Activated CD8-positive, alpha-beta T cell treated with anti-CD3 and anti-CD28 coated beads for 36 hours (primary cell): ENCODE results near the gene OR1E1. TPM values are rescaled to one million over a fixed set of nuclear protein-coding genes. Genes with fewer than 3 reads are reported as not detected.
"Not testable (repeated sequence)": the region's sequence is repeated elsewhere in the genome, so short reads cannot be mapped to it uniquely, and the experiment has no call there.

Experiments
- ATAC-seq: fragments of 200-7000 bp; cut with Tn5 transposase; one replicate; pipeline ENCODE4 v1.10.0; 2021; ENCODE audit warnings: mild to moderate bottlenecking, moderate library complexity
- CTCF ChIA-PET: fragments of 350-600 bp; sonication (Branson Sonifier 250); formaldehyde crosslinking; loops from one replicate; lab custom pipeline; 2021; ENCODE audit warnings: antibody characterized with exemption; lab: Charles Lee
- POLR2A ChIA-PET: fragments of 350-600 bp; sonication (Branson Sonifier 250); formaldehyde crosslinking; loops from one replicate; lab custom pipeline; 2021; ENCODE audit warnings: antibody characterized with exemption; lab: Charles Lee
- DNase-seq: peaks from one replicate; pipeline ENCODE4 v3.0.0-alpha.2; 2020
- H3K27ac Mint-ChIP-seq: one replicate; pipeline ENCODE4 v1.8.0; 2021; ENCODE audit warnings: mild to moderate bottlenecking, mixed read lengths
- H3K27me3 Mint-ChIP-seq: one replicate; pipeline ENCODE4 v1.8.0; 2021; ENCODE audit warnings: mixed read lengths
- H3K36me3 Mint-ChIP-seq: one replicate; pipeline ENCODE4 v1.8.0; 2021; ENCODE audit warnings: low read depth, mixed read lengths
- H3K4me1 Mint-ChIP-seq: one replicate; pipeline ENCODE4 v1.8.0; 2021; ENCODE audit warnings: low read depth, mixed read lengths
- H3K4me3 Mint-ChIP-seq: one replicate; pipeline ENCODE4 v1.8.0; 2021; ENCODE audit warnings: mild to moderate bottlenecking, moderate library complexity, mixed read lengths
- H3K9me3 Mint-ChIP-seq: one replicate; pipeline ENCODE4 v1.8.0; 2021; ENCODE audit warnings: mixed read lengths
- intact Hi-C: fragments of 100-400 bp; cut with micrococcal nuclease; formaldehyde crosslinking; loops from one replicate; pipeline ENCODE4 v1.10.0; 2022
- total RNA-seq, 2 experiments: library from RNA; stranded (reverse); gene quantifications; one replicate each; pipeline ENCODE4 v1.2.3, GENCODE V29; 2021
- TF ChIP-seq, protein P1 (sequence below): fragments of 200-600 bp; IDR thresholded peaks from one replicate; pipeline ENCODE4 v1.8.0; 2022; ENCODE audit warnings: antibody characterized with exemption, mild to moderate bottlenecking

The OR1E1 gene
- total RNA-seq, 2 experiments from 2014 or later = not detected

DNA sequence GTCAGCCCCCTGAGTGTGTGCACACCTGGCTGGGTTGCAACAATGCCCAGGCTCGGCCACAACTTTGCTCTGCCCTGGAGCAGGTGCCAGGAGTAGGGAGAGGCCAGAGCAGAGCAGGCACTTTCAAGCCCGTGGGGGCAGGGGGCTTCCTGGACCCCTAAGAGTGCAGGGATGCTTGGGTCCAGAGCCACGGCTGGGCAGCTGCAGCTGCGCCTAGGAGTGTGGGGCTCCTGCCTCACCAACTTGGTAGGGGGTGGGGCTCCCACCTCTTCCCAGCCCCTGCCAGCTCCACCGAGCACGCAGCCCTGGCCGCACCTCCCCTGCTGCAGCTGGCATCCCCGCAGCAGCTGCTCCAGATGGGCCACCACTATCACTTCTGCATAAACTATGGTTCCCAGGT, 19.9 kb downstream of the OR1E1 start:
- Mint-ChIP-seq H3K9me3 (peaks cover 6% of the 10 kb centered on the region), H3K4me1 (no peaks in the 10 kb centered on the region), H3K4me3 (no peak overlapping the region), H3K27me3 (peaks cover 2% of the 10 kb centered on the region), H3K27ac (no peak overlapping the region), H3K36me3 (no peaks in the 10 kb centered on the region)
- DNase-seq (no peak), ATAC-seq (no peak)
- ChIA-PET CTCF (no interaction called here), POLR2A (no interaction called here)
- TF ChIP-seq, protein P1, sequence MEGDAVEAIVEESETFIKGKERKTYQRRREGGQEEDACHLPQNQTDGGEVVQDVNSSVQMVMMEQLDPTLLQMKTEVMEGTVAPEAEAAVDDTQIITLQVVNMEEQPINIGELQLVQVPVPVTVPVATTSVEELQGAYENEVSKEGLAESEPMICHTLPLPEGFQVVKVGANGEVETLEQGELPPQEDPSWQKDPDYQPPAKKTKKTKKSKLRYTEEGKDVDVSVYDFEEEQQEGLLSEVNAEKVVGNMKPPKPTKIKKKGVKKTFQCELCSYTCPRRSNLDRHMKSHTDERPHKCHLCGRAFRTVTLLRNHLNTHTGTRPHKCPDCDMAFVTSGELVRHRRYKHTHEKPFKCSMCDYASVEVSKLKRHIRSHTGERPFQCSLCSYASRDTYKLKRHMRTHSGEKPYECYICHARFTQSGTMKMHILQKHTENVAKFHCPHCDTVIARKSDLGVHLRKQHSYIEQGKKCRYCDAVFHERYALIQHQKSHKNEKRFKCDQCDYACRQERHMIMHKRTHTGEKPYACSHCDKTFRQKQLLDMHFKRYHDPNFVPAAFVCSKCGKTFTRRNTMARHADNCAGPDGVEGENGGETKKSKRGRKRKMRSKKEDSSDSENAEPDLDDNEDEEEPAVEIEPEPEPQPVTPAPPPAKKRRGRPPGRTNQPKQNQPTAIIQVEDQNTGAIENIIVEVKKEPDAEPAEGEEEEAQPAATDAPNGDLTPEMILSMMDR = no peak
- intact Hi-C loops = no loop called here

- intact Hi-C loops, H3K27me3 Mint-ChIP-seq, CTCF ChIA-PET, DNase-seq, H3K36me3 Mint-ChIP-seq, H3K27ac Mint-ChIP-seq, H3K4me3 Mint-ChIP-seq, ATAC-seq, H3K4me1 Mint-ChIP-seq, POLR2A ChIA-PET: not testable (repeated sequence)
- H3K9me3 Mint-ChIP-seq = peaks cover 10% of the 10 kb centered on the region
Observed at GRCh38 chr17:3371167-3371566, 27.0 kb downstream of the OR1E1 start.

Other genes starting within 250 kb of the OR1E1 start
- not detected for gene OR1A2, start 200.9 kb downstream of the OR1E1 start, total RNA-seq
- gene OR1A1, start 190.7 kb downstream of the OR1E1 start, total RNA-seq = not detected
- under 1 TPM in 1 of 2 experiments, not detected in 1; 0.29 TPM for gene OR3A1, start 100.0 kb downstream of the OR1E1 start, total RNA-seq
- 1 to 10 TPM; 1.8 to 2.7 TPM for gene OR3A2, start 12.1 kb downstream of the OR1E1 start, total RNA-seq
- gene OR3A3, start 13.0 kb upstream of the OR1E1 start, total RNA-seq = not detected
- gene OR1E2, start 35.4 kb upstream of the OR1E1 start, total RNA-seq = not detected
- not detected for gene SPATA22, start 73.4 kb upstream of the OR1E1 start, total RNA-seq
- gene ASPA, start 77.6 kb upstream of the OR1E1 start, total RNA-seq = not detected
- under 1 TPM; 0.25 to 0.67 TPM for gene TRPV3, start 159.4 kb upstream of the OR1E1 start, total RNA-seq
- gene TRPV1, start 211.0 kb upstream of the OR1E1 start, total RNA-seq = 1 to 10 TPM; 2.1 to 2.7 TPM
- 10 to 100 TPM; 10.0 TPM for gene SHPK, start 237.8 kb upstream of the OR1E1 start, total RNA-seq
- 1 to 10 TPM; 6.4 to 9.3 TPM for gene CTNS, start 238.3 kb upstream of the OR1E1 start, total RNA-seq